ENCODE results near the gene ODF2L.

The ODF2L gene, protein sequence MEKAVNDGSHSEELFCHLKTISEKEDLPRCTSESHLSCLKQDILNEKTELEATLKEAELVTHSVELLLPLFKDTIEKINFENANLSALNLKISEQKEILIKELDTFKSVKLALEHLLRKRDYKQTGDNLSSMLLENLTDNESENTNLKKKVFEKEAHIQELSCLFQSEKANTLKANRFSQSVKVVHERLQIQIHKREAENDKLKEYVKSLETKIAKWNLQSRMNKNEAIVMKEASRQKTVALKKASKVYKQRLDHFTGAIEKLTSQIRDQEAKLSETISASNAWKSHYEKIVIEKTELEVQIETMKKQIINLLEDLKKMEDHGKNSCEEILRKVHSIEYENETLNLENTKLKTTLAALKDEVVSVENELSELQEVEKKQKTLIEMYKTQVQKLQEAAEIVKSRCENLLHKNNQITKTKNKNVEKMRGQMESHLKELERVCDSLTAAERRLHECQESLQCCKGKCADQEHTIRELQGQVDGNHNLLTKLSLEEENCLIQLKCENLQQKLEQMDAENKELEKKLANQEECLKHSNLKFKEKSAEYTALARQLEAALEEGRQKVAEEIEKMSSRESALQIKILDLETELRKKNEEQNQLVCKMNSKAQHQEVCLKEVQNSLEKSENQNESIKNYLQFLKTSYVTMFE
- 88.6 to 145 (median 109) reads per million in 4 donors for total RNA-seq

DNA sequence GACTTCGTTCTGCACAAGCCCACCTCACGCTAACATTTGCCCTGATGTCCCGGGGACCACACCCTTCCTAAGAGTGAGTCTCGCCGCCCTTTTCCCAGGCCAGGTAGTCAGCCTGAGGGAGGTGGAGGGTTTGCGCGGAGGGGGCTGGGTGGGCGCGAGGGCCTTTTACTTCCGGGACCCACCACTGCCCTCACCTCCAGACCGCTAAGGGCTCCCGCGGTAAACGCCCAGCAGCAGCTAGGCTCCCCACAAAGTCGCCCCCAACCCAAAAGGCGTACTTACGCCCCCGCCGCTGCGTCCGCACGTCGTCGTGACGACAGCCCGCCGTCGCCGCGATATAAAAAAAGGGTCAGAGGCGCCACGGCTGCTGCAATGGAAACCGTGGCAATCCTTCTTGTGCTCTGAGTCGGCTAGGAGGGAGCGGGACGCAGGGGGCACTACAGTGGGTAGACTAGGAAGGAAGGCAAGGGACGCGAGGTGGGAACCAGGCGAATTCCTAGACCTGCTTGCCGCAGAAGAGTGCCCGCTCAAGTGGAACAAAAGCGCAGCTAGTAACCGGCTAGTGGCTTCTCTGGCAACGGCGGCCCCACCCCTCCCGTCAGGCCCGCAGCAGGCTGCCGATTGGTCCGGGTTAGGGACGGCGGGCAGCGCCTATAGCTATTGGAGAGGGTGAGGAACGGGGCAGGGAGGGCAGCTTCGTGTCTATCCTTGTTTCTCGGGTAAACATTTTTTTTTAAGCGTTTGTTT is at the start of gene ODF2L:
ODF2L (minus strand) TSS at position 573 of the 747 bp plus-strand sequence. CDS start 9,296 bp downstream, outside the sequence.
- peak; percentile 75 to 89 (median 85) for DNase-seq

DNA sequence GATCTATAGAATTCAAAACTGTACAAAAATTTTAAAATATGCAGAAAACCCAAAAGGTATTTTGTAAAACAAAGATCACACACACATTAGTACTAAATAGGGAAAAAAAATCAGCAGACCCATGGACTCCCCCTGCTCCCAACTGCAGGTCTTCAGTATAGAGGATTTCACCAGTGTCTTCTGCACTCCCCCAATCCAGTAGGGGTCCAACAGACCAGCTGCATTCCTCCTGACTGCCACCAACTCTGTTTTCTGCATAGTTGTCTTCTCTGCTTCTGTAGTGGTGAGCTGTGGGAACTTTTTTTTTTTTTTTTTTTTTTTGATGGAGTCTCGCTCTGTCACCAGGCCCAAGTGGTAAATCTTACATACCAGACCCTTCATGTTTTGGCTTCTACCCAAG is 49.8 kb upstream of the ODF2L start:
- DNase-seq, result no peak

DNA sequence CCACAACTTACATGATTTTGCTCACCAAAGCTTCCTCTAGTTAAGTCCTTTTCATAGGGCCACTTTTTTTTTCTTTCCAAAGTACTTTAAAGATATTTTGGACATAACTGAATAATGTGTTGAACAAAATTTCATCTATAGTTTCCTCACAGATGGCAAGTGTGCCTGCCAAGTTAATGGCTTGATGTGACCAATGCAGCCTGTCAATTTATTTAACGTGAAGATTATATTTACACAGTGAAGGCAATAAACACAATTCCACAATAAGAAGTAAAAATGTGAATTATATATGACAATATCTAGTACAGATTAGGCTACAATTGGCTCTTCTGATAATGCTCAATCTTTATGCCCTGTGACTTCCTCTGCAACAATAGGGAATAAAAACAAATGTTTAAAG is 45.9 kb upstream of the ODF2L start:
- DNase-seq, result no peak

DNA sequence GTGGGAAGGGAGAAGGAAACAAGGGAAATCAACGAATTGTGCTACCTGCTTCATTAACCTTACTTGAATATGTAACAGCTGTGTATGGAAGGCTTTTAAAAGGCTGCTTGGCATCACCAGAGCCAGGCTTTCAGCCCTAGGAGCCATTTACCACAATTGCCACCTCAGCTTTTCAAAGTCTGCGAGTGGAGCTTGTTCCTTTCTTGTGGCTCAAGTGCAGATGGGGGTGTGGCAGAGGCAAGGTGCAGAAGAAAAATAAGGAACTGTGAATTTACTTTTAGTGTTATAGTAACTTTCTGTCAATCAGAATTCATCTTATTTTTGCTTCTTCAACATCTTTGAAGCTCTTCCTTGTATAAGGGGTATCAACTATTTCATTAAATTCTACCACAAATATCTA is 45.5 kb upstream of the ODF2L start:
- DNase-seq, result peak in 2 of 5 donors; percentile 1 to 11

DNA sequence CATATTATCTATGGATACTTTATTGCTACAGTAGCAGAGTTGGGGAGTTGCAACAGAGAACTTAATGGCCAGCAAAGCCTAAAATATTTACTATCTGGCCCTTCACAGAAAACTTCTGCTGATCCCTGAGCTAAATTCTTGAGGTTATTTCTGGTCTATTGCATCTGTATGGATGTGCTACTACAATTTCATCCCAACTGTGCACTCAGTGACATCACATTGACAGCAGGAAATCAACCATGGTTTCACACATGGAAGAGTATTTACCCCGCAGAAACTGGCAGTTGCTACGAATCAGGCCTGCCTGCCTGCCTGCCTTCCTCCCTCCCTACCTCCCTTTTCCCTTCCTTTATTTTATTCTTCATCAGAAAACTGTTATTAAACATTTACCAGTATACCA is 39.9 kb upstream of the ODF2L start:
- DNase-seq, result no peak

DNA sequence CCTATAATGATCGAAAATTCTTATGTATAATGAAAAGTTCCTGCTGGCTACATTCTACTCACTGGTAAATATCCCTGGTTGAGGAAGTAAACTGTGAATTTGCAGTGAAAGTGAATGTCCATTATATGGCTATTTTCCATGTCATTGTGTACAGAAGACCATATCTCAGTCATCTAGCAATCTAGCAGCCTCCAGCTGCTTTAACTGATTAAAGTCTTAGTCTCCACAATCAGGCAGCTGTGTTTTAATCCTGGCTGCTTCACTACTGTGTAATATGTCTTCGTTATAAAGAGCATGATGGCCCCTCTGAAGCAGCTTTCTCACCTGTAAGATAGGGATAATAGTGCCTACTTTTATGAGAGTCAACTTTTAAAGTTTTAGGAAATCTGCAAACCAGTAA is 39.2 kb upstream of the ODF2L start:
- DNase-seq, result no peak

DNA sequence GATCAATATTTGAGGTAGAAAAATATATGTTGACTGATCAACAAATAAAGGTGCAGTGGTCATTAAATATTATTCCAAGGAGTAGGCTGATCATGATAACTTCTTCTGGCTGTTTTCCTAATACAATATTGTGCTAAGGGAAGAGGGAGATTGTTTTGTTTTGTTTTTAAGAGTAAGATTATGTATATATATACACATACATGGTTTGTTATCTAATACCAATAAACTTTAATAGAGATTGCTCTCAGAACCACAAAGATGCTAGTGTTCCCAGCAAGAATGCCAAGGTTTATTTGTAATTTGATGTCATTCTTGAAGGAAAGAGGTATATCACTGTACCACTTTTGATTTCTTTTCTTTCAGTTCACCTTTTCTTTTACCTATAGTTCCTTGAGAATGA is 37.9 kb upstream of the ODF2L start:
- no peak for DNase-seq

DNA sequence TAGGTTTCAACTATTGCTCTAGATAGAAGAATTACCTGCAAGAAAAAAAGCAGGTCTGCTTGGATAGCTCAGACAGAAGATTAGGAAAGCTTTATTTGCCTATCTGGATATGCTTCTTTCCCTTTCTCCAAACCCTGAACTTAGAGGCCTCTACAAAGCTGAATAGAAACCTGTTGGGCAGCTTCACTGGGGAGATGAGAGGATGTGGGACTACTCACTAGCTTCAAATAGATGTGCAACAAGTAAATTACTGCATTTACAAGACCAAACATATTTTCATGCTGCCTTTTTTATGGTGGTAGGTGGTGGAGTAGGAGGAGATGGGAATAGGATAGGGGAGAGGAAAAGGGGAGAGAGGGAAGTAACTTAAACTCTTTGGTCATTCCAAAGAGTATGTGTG is 34.3 kb upstream of the ODF2L start:
- no peak for DNase-seq

DNA sequence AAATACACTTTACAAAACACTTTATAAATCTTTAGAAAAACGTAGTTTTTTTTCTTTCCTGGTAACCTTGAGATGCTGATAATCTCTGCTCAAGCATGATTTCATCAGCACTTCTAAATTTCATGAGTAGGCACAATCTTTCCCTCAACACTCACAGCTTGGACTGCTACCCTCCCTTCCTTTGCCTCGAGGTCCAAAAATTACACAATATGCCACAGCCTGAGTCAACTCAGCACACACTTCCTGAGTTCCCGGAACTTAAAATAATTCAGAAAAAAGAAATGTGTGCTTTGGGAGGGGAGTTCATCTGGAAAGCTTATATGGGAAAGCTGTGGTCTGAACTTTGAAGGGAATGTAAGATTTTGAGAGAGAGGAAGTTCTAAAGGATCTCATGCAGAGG is 33.7 kb upstream of the ODF2L start:
- peak in 1 of 5 donors; percentile 72 for DNase-seq

DNA sequence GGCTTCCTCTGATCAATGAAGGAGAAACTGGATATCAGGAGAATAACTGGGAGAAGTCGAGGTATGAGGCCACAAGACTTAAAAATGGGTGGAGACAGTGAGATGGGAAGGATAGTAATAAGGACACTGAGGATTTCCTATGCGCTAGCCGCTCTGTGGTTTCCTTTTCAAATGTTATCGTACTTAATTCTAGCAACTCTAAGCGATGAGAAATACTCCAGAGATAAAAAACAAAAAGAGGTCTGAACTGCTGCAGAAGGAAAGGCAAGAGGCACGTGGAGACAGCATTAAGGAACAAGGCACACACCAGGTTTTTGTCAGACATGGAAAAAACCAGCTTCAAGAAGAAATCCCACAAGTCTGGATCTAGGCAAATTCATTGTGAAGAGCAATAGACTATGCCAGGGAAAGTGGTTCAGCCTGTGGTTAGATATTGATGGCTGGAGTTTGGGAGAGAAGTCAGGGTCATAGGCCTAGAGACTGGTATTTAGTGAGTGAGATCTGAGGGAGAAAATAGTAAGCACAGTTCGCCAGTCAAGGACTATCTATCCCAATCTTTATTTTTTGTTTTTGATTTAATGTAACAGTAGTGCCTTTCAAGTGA is 33.1 kb upstream of the ODF2L start:
- no peak for DNase-seq

DNA sequence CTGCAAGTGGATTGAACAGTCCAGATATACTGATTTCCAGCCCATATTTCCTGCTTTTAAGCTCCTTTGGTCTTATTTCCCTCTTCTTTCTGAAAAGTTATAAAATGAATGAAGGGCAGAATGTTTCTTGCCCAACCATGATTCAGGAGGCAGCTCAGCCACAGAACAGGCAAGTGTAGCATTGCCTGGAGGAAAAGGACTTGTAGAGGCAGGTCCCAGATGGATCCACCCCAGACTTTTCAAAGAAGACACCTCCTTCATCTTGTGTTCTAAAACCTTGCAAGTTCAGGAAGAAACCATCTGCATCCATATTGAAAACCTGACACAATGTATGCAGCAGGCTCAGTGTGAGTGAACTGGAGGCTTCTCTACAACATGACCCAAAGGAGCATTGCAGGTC is 27.8 kb upstream of the ODF2L start, which contains the start of gene CLCA2:
CLCA2 (plus strand) TSS at position 299 of the 400 bp plus-strand sequence; CDS start at position 376, 77 bp downstream.
- DNase-seq, result no peak

DNA sequence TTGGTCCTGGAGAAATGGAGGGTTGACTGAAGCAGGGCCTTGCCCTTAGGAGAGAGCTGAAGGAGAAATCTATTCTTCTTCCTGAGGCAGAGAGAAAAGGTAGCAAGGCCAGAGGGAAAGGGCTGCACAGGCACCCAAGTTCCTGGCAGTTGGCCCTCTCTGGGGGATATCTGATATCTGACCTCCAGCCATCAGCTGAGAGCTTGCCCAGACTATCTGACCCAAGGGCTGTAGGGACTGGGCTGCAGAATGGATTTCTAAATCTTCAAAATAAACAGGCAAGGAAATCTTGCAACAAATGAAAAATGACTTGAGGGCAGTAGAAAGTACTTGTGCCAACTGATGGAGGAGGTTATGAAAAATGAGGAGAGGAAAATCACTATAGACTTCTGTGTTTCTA is 27.4 kb upstream of the ODF2L start:
- DNase-seq, result no peak

DNA sequence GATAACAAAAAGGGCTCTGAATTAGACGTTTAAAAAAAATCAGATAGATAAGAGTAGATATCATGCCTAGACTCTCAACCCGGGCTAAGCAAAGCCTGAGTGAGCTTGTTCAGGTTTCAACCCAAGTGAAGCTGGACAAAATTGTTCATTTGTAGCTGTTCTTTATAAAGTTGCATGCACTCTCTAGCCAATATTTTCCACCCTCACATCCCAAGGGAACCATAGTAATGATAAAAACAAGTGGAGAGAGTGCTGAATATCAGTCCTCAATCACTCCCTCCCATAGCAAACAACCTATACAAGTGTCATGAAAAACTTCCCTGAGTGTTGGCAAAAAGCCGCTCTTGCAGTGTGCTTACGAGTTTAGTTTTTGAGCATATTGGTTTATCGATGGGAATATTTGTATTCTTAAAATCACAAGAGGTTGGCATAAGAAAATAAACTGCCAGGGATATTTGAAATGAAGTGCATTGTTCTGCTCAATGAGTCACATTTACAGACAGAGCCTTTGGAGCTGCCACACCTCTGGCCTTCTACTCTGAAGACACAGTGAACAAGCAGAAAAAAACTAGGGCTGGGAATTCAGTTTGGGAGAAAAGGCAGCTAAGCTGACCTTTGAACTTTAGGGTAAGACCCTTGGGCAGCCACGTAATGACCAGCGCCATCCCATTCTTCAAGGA is 25.6 kb upstream of the ODF2L start:
- DNase-seq, result no peak

DNA sequence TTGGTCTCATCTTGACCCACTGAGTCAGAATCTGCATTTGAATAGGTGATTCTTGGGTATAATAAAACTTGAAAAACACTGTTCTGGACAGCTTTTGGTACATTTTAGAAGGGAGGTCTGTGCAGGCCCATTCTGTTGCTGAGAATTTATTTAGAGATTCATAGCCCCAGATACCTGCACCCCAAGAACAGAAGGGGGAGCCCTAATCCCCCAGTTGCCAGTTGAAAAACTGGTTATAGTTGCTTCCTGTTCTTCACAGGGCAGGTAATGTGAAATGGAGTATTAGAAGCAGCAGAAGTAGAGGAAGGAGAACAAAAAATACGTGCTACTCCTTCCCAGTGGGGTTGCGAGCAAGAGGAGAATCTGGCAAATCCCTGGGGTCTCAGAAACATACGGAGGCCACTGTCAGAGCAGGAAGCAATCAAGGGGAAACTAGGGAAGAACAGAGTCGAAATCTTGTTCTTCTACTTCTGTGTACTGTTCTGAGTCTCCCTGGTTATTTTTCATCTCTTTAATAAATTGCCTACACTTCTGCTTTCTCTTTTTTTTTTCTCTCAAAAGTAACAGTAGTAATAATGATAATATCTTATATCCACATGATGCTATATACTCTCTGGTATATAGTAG is 23.3 kb upstream of the ODF2L start:
- DNase-seq, result peak in 3 of 5 donors; percentile 8 to 55 (median 15)

DNA sequence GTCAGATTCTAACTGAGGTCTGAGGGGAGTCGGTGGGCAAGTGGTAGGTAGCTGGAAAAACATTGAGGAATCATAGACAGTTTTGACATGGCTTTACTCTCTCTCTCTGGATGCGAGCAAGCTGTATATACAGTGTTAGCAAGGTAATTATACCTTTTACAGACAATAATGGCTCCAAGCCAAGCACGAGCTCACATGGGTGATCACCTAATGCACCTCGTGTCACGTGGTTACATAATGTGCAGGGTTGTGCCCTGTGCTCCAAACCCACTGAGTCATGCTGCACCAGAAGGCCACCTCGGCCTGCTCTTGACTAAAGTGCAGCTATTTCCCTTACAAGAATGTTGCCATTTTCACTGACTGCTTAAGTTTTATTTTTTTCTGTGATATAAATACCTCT is 20.2 kb upstream of the ODF2L start:
- no peak for DNase-seq

DNA sequence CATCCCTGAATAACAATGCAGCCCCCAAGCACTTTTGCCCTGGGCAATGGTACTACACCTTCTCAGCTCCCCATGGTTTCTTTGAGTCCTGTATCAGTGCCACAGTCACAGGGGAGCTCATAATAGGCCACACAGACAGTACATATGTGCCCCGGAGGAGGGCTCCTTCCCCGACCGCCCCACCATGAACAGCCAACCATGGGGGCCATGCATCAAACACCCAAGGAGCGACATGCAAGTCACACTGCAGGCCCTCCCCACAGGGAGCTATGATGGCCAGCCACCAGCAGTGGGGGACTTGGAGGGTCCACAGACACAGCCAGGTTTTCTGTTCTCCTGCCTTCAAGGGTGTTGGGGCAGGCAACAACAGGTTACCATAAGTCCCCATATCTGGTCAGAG is 14.8 kb upstream of the ODF2L start:
- DNase-seq, result no peak

DNA sequence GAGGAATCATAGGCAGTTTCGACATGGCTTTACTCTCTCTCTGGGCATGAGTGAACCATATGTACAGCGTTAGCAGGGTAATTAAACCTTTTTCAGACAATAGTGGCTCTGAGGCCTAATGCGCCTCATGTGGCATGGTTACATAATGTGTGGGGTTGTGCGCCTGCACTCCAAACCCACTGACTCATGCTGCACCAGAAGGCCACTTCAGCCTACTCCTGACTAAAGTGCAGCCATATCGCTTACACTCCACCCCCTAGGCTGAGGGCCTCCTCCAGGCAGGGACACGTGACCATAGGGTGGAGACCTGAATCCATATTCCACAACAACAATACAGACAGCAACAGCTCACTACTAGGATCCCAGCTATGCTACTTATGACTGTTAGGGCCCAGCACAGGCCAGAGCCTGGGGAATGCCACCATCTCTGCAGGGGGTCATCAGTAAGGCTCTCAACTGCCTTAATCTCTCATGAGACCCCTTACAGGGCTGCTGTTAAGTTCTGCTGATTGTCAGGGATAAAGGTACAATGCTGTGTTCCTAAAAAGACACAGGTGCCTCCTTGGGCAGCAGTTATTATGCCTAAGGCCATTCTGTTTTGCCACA is 13.4 kb upstream of the ODF2L start:
- no peak for DNase-seq

DNA sequence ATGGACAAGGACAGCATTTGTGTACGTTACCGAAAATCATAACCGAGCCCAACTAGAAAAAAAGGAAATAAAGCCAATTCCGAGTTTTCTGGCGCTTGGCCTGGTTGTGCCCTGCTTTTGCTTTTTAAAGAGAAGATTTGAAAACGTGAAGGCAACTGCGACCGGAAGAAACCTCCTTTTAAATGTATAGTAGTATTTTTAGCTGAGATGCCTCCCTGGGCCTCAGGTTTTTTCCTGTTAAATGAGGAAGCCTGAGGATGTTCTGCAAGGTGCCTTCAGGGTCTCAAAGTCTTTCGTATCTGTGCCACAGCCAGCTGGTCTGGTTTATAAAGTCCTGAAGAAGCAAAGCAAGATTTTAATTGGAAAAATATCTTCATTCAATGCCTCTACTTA is 371 bp upstream of the ODF2L start:
- DNase-seq, result no peak

DNA sequence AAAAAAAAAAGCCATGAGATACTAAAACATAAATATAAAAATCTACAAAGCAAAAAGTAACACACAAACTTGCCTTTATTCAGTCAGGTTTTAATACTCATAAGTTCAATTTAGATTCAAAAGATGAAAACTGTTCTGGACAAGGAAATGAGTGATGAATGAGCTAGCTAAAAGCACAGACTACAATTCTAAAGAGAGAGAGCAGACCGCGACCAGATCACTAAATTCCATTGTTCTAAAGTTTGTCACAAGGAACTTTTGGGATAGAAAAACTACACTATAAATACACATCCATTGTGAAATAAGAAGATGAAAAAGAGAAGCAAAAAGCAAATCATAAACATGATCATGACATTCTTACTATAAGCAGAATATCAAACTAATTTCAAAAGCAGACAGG is 1.7 kb downstream of the ODF2L start:
- no peak for DNase-seq

DNA sequence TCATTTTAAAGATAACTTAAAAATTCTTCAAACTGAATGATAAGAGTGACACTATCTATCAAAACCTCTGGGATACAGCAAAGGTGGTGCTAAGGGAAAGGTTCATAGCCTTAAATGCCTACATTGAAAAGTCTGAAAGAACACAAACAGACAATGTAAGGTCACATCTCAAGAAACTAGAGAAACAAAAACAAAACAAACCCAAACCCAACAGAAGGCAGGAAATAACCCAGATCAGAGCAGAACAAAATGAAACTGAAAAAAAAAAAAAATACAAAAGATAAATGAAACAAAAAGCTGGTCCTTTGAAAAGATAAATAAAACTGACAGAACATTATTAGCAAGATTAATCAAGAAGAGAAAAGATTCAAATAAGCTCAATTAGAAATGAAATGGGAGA is 6.8 kb downstream of the ODF2L start:
- peak in 1 of 5 donors; percentile 47 for DNase-seq

DNA sequence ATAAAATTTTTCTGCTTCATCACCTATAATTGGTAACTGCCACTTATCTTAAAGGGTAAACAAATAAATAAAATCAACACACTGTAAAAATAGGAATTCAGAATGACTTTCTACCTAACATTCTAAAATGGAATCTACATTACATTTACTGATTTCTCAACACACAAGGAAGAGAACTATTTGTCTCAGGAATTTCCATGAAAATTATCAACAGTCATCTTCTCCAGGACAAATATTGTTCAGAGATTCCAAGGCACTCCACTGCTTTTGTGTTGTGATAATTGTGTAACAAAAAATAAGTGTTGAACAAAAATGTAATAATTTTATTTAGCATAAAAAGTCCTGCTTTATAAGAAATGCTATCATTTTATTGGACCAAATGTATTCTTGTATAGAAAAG is 7.3 kb downstream of the ODF2L start:
- no peak for DNase-seq

Data from T-helper 1 cell (primary cell).